H1 (cell line): ENCODE results near the gene ARHGEF18. TPM values are rescaled to one million over a fixed set of nuclear protein-coding genes. Genes with fewer than 3 reads are reported as not detected.
A peak's percentile ranks its signal among the peaks of the same experiment; 100 is the strongest.

Experiments used
- CTCF ChIA-PET: fragments of 300-600 bp; sonication (Branson Sonifier 250); formaldehyde crosslinking; loops from one replicate; lab custom pipeline; 2021; ENCODE audit not compliant: partially characterized antibody; lab: Charles Lee
- POLR2A ChIA-PET: fragments of 300-600 bp; sonication (Branson Sonifier 250); formaldehyde crosslinking; loops from one replicate; lab custom pipeline; 2021; ENCODE audit warnings: inconsistent platforms; ENCODE audit not compliant: partially characterized antibody; lab: Charles Lee
- DNase-seq, 2 experiments: peaks; one replicate each; pipeline versions ENCODE4 v3.0.0 to v3.0.0-alpha.2; 2010 to 2022; ENCODE audit warnings: low spot score in 2 of 2, low read depth in 1 of 2, mixed read lengths in 1 of 2
- FAIRE-seq: peaks from 2 replicates; lab custom pipeline; 2011; peaks lifted over from hg19 to GRCh38; lab: Jason Lieb, UNC
- H2AFZ ChIP-seq: 2 replicates; pipeline ENCODE4 v1.8.1; 2012; ENCODE audit warnings: low read length, inconsistent platforms
- H2AK5ac ChIP-seq: 2 replicates; pipeline ENCODE4 v1.6.1; 2013; ENCODE audit warnings: low read depth, low read length
- H2BK120ac ChIP-seq: replicated peaks from 2 replicates; pipeline ENCODE3; 2013; ENCODE audit warnings: low read depth, low read length, inconsistent platforms
- H2BK12ac ChIP-seq: 2 replicates; pipeline ENCODE4 v1.6.1; 2013; ENCODE audit warnings: low read depth, low read length
- H2BK15ac ChIP-seq: 2 replicates; pipeline ENCODE4 v1.6.1; 2013; ENCODE audit warnings: low read length
- H2BK20ac ChIP-seq: 2 replicates; pipeline ENCODE4 v1.6.1; 2013; ENCODE audit warnings: low read length
- H2BK5ac ChIP-seq: 2 replicates; pipeline ENCODE4 v1.6.1; 2013; ENCODE audit warnings: low read depth, low read length
- H3K14ac ChIP-seq: 2 replicates; pipeline ENCODE4 v1.6.1; 2013; ENCODE audit warnings: inconsistent platforms; ENCODE audit not compliant: insufficient read length
- H3K18ac ChIP-seq: 2 replicates; pipeline ENCODE4 v1.6.1; 2013; ENCODE audit warnings: low read length; ENCODE audit errors: extremely low read depth
- H3K23ac ChIP-seq: 2 replicates; pipeline ENCODE4 v1.6.1; 2013; ENCODE audit warnings: inconsistent platforms; ENCODE audit not compliant: insufficient read length
- H3K23me2 ChIP-seq: 2 replicates; pipeline ENCODE4 v1.6.1; 2013; ENCODE audit warnings: low read depth, low read length
- H3K27ac ChIP-seq: 2 replicates; pipeline ENCODE4 v1.6.1; 2011; ENCODE audit warnings: low read depth, low read length, inconsistent platforms
- H3K27me3 ChIP-seq, 4 experiments: replicated peaks in 1 of 4; 1 replicate in 1 of 4; 2 replicates in 3 of 4; pipeline versions ENCODE4 v1.6.1 to v1.8.1; 2011 to 2013; ENCODE audit warnings: low read length in 3 of 4, mild to moderate bottlenecking in 3 of 4, inconsistent platforms in 2 of 4, mixed read lengths in 2 of 4, moderate library complexity in 1 of 4; ENCODE audit not compliant: control insufficient read depth in 3 of 4, insufficient read depth in 3 of 4; ENCODE audit errors: extremely low read depth in 1 of 4
- H3K36me3 ChIP-seq, 4 experiments: 2 replicates each; pipeline versions ENCODE4 v1.6.1 to v1.8.1; 2011 to 2013; ENCODE audit warnings: mild to moderate bottlenecking in 4 of 4, low read length in 3 of 4, moderate library complexity in 2 of 4, control low read depth in 1 of 4, inconsistent platforms in 1 of 4; ENCODE audit not compliant: insufficient read depth in 4 of 4, control insufficient read depth in 2 of 4
- H3K4ac ChIP-seq: replicated peaks from 2 replicates; pipeline ENCODE3; 2013; ENCODE audit warnings: low read length, low read depth, mixed read lengths, inconsistent platforms; ENCODE audit not compliant: insufficient read length
- H3K4me1 ChIP-seq, 4 experiments: replicated peaks in 1 of 4; 1 replicate in 1 of 4; 2 replicates in 3 of 4; pipeline versions ENCODE4 v1.6.1 to v1.8.1; 2011 to 2013; ENCODE audit warnings: low read length in 3 of 4, inconsistent platforms in 2 of 4, mixed read lengths in 1 of 4; ENCODE audit not compliant: insufficient read depth in 4 of 4, control insufficient read depth in 3 of 4
- H3K4me2 ChIP-seq, 2 experiments: 2 replicates each; pipeline versions ENCODE4 v1.6.1 to v1.8.1; 2011 to 2013; ENCODE audit warnings: low read depth in 2 of 2, low read length in 2 of 2, control low read depth in 1 of 2, inconsistent platforms in 1 of 2, mild to moderate bottlenecking in 1 of 2; ENCODE audit not compliant: insufficient read depth in 1 of 2
- H3K4me3 ChIP-seq, 4 experiments: fragments of 200-600, 300-600 bp in 1 of 4; sonication (generic), shearing (Covaris generic), sonication (Bioruptor Twin) in 1 of 4; 2 replicates each; pipeline versions ENCODE4 v1.5.1 to v1.8.1; 2011 to 2016; ENCODE audit warnings: low read length in 4 of 4, low read depth in 3 of 4, control low read depth in 2 of 4, inconsistent platforms in 2 of 4, mild to moderate bottlenecking in 2 of 4, mixed read lengths in 1 of 4, moderate library complexity in 1 of 4; ENCODE audit not compliant: insufficient read depth in 2 of 4; ENCODE audit errors: extremely low read depth in 1 of 4
- H3K56ac ChIP-seq: replicated peaks from 2 replicates; pipeline ENCODE3; 2013; ENCODE audit warnings: low read depth, mild to moderate bottlenecking, mixed read lengths, low read length, inconsistent platforms; ENCODE audit not compliant: insufficient read length
- H3K79me1 ChIP-seq: 2 replicates; pipeline ENCODE4 v1.6.1; 2013; ENCODE audit warnings: low read depth, low read length, control low read depth
- H3K79me2 ChIP-seq, 2 experiments: 2 replicates each; pipeline versions ENCODE4 v1.6.1 to v1.8.1; 2012 to 2013; ENCODE audit warnings: low read length in 2 of 2, mild to moderate bottlenecking in 2 of 2, inconsistent platforms in 1 of 2; ENCODE audit not compliant: insufficient read depth in 2 of 2, control insufficient read depth in 1 of 2
- H3K9ac ChIP-seq, 4 experiments: replicated peaks in 1 of 4; 1 replicate in 1 of 4; 2 replicates in 3 of 4; pipeline versions ENCODE4 v1.6.1 to v1.8.1; 2011 to 2013; ENCODE audit warnings: low read depth in 3 of 4, low read length in 3 of 4, control low read depth in 2 of 4, mild to moderate bottlenecking in 2 of 4, moderate library complexity in 2 of 4, inconsistent platforms in 1 of 4; ENCODE audit errors: extremely low read depth in 1 of 4
- H3K9me3 ChIP-seq, 2 experiments: 2 replicates each; pipeline versions ENCODE4 v1.6.1 to v1.8.1; 2012 to 2013; ENCODE audit warnings: mild to moderate bottlenecking in 2 of 2, moderate library complexity in 2 of 2, control low read depth in 1 of 2, inconsistent platforms in 1 of 2, low read depth in 1 of 2, low read length in 1 of 2, mixed read lengths in 1 of 2; ENCODE audit not compliant: insufficient read depth in 2 of 2
- H4K20me1 ChIP-seq, 2 experiments: replicated peaks in 1 of 2; 2 replicates each; pipeline versions ENCODE3 to v1.8.1; 2011 to 2013; ENCODE audit warnings: inconsistent platforms in 2 of 2, low read length in 2 of 2, mild to moderate bottlenecking in 1 of 2; ENCODE audit not compliant: insufficient read depth in 2 of 2, control insufficient read depth in 1 of 2
- H4K5ac ChIP-seq: 2 replicates; pipeline ENCODE4 v1.6.1; 2013; ENCODE audit warnings: low read length, low read depth, mixed read lengths, inconsistent platforms; ENCODE audit not compliant: insufficient read length
- H4K8ac ChIP-seq: 2 replicates; pipeline ENCODE4 v1.8.0; 2013; ENCODE audit warnings: mild to moderate bottlenecking, moderate library complexity, low read length, inconsistent platforms; ENCODE audit not compliant: insufficient read depth; ENCODE audit errors: extremely low read depth
- H4K91ac ChIP-seq: replicated peaks from 2 replicates; pipeline ENCODE3; 2013; ENCODE audit warnings: low read length, mixed read lengths, inconsistent platforms; ENCODE audit not compliant: insufficient read length
- EGR1 ChIP-seq: IDR thresholded peaks from 2 replicates; pipeline ENCODE4 v1.6.1; 2011; ENCODE audit warnings: low read depth, low read length, borderline replicate concordance
- EP300 ChIP-seq, 2 experiments: IDR thresholded peaks; 1 replicate in 1 of 2; 2 replicates in 1 of 2; pipeline ENCODE4 v1.6.1; 2011 to 2012; ENCODE audit warnings: low read depth in 2 of 2, low read length in 2 of 2, mild to moderate bottlenecking in 2 of 2, borderline replicate concordance in 1 of 2, inconsistent platforms in 1 of 2, moderate library complexity in 1 of 2
- KDM4A ChIP-seq: IDR thresholded peaks from one replicate; pipeline ENCODE4 v1.7.1; 2012; ENCODE audit warnings: low read depth, mild to moderate bottlenecking, moderate library complexity, low read length, inconsistent platforms; ENCODE audit not compliant: severe bottlenecking
- PHF8 ChIP-seq: fragments of 200-600 bp; sonication (generic); conservative IDR thresholded peaks from 2 replicates; pipeline ENCODE4 v1.7.1; 2012; ENCODE audit warnings: low read depth, mild to moderate bottlenecking, inconsistent platforms, low read length, moderate library complexity
- POLR2A ChIP-seq, 2 experiments: IDR thresholded peaks; 1 replicate in 1 of 2; 2 replicates in 1 of 2; pipeline ENCODE4 v1.6.1; 2011; ENCODE audit warnings: low read depth in 2 of 2, low read length in 2 of 2, mild to moderate bottlenecking in 2 of 2; ENCODE audit errors: control extremely low read depth in 1 of 2
- WGBS, 2 experiments: shearing (Covaris generic) in 1 of 2; methylation state at CpG; one replicate each; pipeline versions ENCODE4 v1.1.6 to v1.1.7; 2013 to 2015; ENCODE audit warnings: low lambda C conversion rate in 2 of 2, mixed read lengths in 2 of 2, inconsistent platforms in 1 of 2, low coverage in 1 of 2, missing lambda C conversion rate in 1 of 2; ENCODE audit not compliant: insufficient replicate concordance in 2 of 2, insufficient coverage in 1 of 2, insufficient read length in 1 of 2; ENCODE audit errors: extremely low coverage in 1 of 2, missing lambda C conversion rate in 1 of 2; 5-methylcytosine and 5-hydroxymethylcytosine counted together
- polyA plus RNA-seq, 7 experiments: library from polyadenylated mRNA; depleted of rRNA in 3 of 7; stranded (reverse) in 5 of 7; unstranded in 2 of 7; fragments of >200 nt in 5 of 7; fragments of 200-250 nt in 2 of 7; gene quantifications; 1 replicate in 5 of 7; 2 replicates in 1 of 7; 4 replicates in 1 of 7; pipeline versions ENCODE4 v1.2.1 to v1.2.3, GENCODE V29; 2011 to 2013; ENCODE audit warnings: missing spikeins in 2 of 7, mixed read lengths in 2 of 7
- total RNA-seq: library from RNA; stranded (reverse); fragmentation: NEBNext Ultra II Directional; extraction: Animal tissue kit (Norgen Biotek cat#: 25700); gene quantifications from 2 replicates; pipeline ENCODE4 v1.2.1, GENCODE V29; 2021

The ARHGEF18 gene
- total and polyA plus RNA-seq, 2 of the 8 experiments (the other 6 are each of a cell fraction or from before 2014, with no cell fraction given): 12.2 to 35.9 TPM

GRCh38 chr19:7395360-7396066, 46.8 kb downstream of the ARHGEF18 start:
- H3K9ac ChIP-seq: peak overlapping the region; percentile 49 to 83 (median 68)
- H2BK5ac ChIP-seq: 0 out of 2 replicates have a peak overlapping the region, but pooled peaks have one; percentile 35
- no peak overlapping the region for H4K91ac ChIP-seq
- no peak overlapping the region for H2BK120ac ChIP-seq
- 0 out of 2 replicates have a peak overlapping the region, but pooled peaks have one; percentile 29 for H2BK15ac ChIP-seq
- H3K14ac ChIP-seq: peak overlapping the region; percentile 85
- no peak for FAIRE-seq
- H2BK20ac ChIP-seq: no peak overlapping the region
- no peak overlapping the region for H3K56ac ChIP-seq
- peak overlapping the region; percentile 42; the same call in 1 of the 2 replicates for H3K27ac ChIP-seq
- H2BK12ac ChIP-seq: no peak overlapping the region
- peaks cover 2% of the 10 kb centered on the region; the same call in 1 of the 2 replicates for H3K79me1 ChIP-seq
- 0 out of 7 replicates have a peak, but pooled peaks cover 0 to 1% (median 0%) of the 10 kb centered on the region in 4 experiments for H3K27me3 ChIP-seq
- no peaks in the 10 kb centered on the region for H3K36me3 ChIP-seq
- WGBS, 2 experiments: 6% methylated on average over 26 of the region's 28 CpGs; no CpG with 5 or more reads in 1 of the 2 experiments
- DNase-seq: peak in 1 of 2 experiments; percentile 52
- no peak overlapping the region for H4K5ac ChIP-seq
- peaks cover 6 to 43% of the 10 kb centered on the region in 2 experiments for H3K79me2 ChIP-seq
- TF ChIP-seq EGR1: no peak
- TF ChIP-seq PHF8: peak; percentile 28
- no peak; a peak in 1 of 3 replicates for TF ChIP-seq POLR2A (IDR thresholded peaks at IDR 0.05; ENCODE audit: control extremely low read depth in 1 of 2, low read depth in 2 of 2, low read length in 2 of 2)
- no peak for TF ChIP-seq EP300 (IDR thresholded peaks at IDR 0.05; ENCODE audit: borderline replicate concordance in 1 of 2, low read depth in 2 of 2, low read length in 2 of 2)
- no peak for TF ChIP-seq KDM4A
- TF ChIP-seq, all 59 proteins: peak for 1
- no peak overlapping the region for H2AK5ac ChIP-seq
- no peak overlapping the region for H3K23ac ChIP-seq
- H2AFZ ChIP-seq: no peak overlapping the region
- POLR2A ChIA-PET: interaction anchor here (0.6 to 2.2 kb wide), 2 partner anchors 9 to 43 kb away, joined by 3 to 5 read pairs; no protein-coding TSS in a partner anchor
- peaks cover 0 to 2% of the 10 kb centered on the region in 2 experiments for H4K20me1 ChIP-seq
- CTCF ChIA-PET: interaction anchor here (0.6 to 4.0 kb wide), 9 partner anchors 8 to 277 kb away, joined by 3 to 13 read pairs (median 3); a partner anchor contains a TSS
- peak overlapping the region; percentile 91 to 96 (median 94) for H3K4me3 ChIP-seq
- H3K18ac ChIP-seq: peak overlapping the region; percentile 60; the same call in 1 of the 2 replicates
- peaks cover 9% of the 10 kb centered on the region for H3K23me2 ChIP-seq
- peak overlapping the region; percentile 88 to 89 for H3K4me2 ChIP-seq
- no peak overlapping the region for H3K4ac ChIP-seq
- peak overlapping the region; percentile 92; the same call in 1 of the 2 replicates for H4K8ac ChIP-seq
- peaks cover 0 to 8% (median 4%) of the 10 kb centered on the region in 4 experiments for H3K4me1 ChIP-seq
- H3K9me3 ChIP-seq: no peaks in the 10 kb centered on the region
